Fibroblast of the aortic adventitia (primary cell): Measurements from ENCODE around the gene SERF2. TPM values are rescaled to one million over a fixed set of nuclear protein-coding genes. Genes with fewer than 3 reads are reported as not detected.

Experiments
- DNase-seq: peaks from one replicate; pipeline ENCODE4 v3.0.0-alpha.2; 2010; ENCODE audit warnings: low read depth
- H3K4me3 ChIP-seq: 2 replicates; pipeline ENCODE4 v1.5.1; 2011; ENCODE audit warnings: low read depth, mild to moderate bottlenecking, control low read depth, low read length, moderate library complexity
- total RNA-seq: library from RNA; depleted of rRNA; stranded (reverse); fragments of >200 nt; gene quantifications from 2 replicates; pipeline ENCODE4 v1.2.3, GENCODE V29; 2012; ENCODE audit warnings: low replicate concordance
- TF ChIP-seq, protein P1 (sequence below): IDR thresholded peaks from 2 replicates; pipeline ENCODE4 v1.5.1; 2011; ENCODE audit warnings: mild to moderate bottlenecking, low read length, control low read depth, inconsistent platforms; ENCODE audit not compliant: insufficient read depth

Gene SERF2
- total RNA-seq, 1 donor: 516 TPM

DNA sequence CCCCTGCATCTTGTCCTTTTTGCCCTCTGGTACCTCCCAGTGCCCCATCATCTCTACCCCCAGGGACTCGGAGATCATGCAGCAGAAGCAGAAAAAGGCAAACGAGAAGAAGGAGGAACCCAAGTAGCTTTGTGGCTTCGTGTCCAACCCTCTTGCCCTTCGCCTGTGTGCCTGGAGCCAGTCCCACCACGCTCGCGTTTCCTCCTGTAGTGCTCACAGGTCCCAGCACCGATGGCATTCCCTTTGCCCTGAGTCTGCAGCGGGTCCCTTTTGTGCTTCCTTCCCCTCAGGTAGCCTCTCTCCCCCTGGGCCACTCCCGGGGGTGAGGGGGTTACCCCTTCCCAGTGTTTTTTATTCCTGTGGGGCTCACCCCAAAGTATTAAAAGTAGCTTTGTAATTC lies 1.5 kb downstream of the SERF2 start:
- no peak for DNase-seq
- TF ChIP-seq, protein P1, sequence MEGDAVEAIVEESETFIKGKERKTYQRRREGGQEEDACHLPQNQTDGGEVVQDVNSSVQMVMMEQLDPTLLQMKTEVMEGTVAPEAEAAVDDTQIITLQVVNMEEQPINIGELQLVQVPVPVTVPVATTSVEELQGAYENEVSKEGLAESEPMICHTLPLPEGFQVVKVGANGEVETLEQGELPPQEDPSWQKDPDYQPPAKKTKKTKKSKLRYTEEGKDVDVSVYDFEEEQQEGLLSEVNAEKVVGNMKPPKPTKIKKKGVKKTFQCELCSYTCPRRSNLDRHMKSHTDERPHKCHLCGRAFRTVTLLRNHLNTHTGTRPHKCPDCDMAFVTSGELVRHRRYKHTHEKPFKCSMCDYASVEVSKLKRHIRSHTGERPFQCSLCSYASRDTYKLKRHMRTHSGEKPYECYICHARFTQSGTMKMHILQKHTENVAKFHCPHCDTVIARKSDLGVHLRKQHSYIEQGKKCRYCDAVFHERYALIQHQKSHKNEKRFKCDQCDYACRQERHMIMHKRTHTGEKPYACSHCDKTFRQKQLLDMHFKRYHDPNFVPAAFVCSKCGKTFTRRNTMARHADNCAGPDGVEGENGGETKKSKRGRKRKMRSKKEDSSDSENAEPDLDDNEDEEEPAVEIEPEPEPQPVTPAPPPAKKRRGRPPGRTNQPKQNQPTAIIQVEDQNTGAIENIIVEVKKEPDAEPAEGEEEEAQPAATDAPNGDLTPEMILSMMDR: no peak
- H3K4me3 ChIP-seq: peak overlapping the region; percentile 100

DNA sequence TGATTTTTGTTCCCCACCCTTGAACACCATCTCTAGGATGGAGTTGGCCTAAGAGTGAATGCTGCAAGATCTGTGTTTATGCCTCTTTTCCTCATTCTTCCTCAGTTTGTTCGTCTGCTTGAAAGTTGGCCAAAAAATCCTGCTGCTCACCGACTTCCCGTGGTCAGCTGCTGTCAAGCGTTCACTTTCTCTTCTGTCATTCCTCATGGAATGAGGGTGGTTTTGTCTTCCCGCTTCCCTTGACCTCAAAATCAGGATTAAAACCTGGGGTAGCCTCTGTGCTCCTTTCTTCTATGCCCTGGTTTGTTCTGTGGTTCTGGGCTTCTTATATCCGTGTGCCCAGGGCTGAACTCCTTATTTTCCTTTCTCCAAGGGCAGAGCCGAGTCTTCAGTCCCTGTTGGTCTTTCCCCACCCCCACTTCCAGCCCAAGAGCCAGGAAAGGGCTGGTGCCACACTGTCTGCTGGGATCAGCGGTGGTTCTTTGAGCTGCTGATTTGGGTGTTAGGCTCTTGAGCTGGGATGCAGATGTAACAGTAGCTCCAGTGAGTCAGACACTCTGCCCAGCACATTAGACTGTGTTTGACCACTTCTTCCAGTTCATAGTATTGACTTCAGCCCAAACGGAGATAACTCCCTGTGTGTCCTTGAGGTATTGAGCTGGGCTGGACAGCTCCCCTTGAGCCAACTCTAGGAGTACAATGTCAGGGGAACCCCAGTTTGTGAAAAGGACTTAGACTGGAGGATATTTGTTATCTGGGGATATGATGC lies 2.3 kb downstream of the SERF2 start:
- peak overlapping the region; percentile 100 for H3K4me3 ChIP-seq
- no peak for DNase-seq
- TF ChIP-seq, protein P1: no peak

- TF ChIP-seq, protein P1: no peak
- no peak for DNase-seq
- no peak overlapping the region for H3K4me3 ChIP-seq
Observed at GRCh38 chr15:43795197-43795596, 3.1 kb downstream of the SERF2 start.

DNA sequence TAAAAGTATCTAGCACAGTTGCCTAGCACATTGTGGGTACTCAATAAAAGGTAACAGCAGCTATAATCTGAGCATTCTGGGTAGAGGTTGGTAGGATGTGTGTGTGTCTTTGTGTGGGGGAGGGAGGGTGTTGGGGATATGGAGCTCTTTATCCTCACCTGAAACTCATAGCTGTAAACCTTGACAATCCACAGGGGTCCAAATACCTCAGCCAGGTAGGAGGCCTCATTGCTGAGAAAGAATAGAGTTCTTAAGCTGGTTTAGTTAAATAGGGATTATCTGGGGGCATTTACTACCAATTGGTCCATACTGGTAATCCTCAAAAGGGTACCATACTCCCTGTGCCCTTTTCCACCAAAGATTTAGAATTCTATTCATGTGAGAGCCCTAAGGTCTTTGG lies 3.9 kb downstream of the SERF2 start:
- no peak for DNase-seq
- TF ChIP-seq, protein P1: no peak
- no peak overlapping the region for H3K4me3 ChIP-seq

DNA sequence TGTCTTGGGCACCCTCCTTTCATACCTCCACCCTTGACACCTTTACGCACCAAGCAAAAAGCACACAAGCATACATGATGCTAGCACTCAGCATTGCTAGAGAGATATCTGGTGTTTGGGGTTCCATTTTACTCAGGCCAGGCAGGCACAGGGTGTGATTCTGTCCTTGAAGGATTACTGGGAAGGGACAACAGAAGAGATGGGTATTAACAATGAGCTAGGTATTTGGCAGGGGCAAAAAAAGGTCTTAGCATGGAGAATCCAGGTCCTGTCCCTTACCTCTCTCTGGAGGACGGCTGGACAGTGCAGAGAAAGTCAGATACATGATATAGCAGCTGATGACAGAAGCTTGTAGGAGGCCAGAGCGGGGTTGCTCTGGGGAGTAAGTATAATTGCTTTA lies 4.4 kb downstream of the SERF2 start:
- TF ChIP-seq, protein P1: no peak
- no peak overlapping the region for H3K4me3 ChIP-seq
- no peak for DNase-seq

- no peak overlapping the region for H3K4me3 ChIP-seq
- no peak for DNase-seq
- TF ChIP-seq, protein P1: no peak
Observed at GRCh38 chr15:43799209-43799944, 7.3 kb downstream of the SERF2 start.
